NCI-H2107 (cell line): ENCODE results near the gene STX18.
A peak's percentile ranks its signal among the peaks of the same experiment; 100 is the strongest.
"Not testable (repeated sequence)": the region's sequence is repeated elsewhere in the genome, so short reads cannot be mapped to it uniquely, and the experiment has no call there.

Source experiments
- DNase-seq: peaks from one replicate; lab custom pipeline; 2025; lab: John Stamatoyannopoulos, UW

STX18 gene

DNA sequence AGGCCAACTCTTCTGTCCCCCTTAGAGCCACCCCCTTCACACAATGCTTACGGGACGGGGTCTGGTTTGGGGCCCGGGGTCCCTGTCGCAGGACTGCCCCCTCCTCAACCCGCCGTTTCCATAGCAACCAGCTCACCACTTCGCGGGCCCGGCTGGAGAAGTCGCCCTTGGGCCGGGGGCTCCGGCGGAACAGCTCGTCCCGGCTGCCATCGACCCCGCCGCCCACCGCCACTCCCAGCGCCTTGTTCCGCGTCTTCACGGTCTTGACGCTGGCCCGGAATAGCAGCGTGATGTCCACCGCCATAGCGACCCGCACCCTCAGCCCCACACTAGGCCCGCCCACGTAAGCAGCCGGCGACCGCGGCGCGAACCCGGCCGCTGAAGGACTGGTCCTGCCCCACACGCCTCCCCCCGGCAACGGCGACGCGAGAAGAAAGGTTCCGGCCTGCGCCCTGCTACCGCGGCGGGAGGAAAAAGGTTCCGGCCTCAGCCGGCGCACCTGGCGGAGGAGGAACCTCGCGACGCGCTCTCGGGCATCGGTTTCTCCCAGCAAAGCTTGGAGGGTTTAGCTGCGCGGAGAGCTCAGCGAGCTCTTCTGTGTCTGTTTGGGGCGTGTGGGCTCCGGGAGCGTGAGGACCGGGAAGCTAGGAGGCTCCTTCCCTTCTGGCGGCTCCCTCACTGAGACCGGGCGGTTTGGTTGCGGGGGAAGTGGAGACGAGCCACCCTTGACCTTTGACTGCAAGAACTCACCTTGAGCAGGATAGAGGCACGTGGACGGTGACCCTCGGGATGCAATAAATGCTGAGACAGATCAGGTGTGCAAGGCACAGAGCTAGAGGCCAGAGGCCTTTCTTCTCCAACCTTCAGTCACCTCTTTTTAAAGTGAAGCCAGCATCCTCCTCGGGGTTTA, at the start of gene STX18:
Gene STX18 (minus strand): TSS at position 388 of the 910 bp plus-strand sequence. CDS start 84 bp downstream, at position 304.
- DNase-seq: peak; percentile 64

DNA sequence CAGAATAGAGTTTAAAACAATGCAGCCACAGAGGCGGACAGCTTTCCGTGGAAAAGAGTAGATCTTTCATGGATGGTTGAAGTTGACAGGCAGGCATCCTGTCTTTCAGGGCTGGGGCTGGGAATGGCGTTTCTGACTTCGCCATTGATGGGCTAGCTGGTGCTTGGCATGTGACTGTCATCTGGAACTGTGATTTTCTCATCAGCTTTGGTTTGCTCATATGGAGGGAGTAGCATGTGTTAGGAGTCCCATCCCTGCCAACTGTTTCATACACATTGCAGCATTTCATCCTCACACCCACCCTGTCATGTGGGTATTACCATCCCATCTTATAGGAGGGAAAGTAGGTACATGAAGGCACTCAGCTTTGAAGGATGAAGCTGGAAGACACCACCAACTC, 49.2 kb upstream of the STX18 start:
- no peak for DNase-seq

DNA sequence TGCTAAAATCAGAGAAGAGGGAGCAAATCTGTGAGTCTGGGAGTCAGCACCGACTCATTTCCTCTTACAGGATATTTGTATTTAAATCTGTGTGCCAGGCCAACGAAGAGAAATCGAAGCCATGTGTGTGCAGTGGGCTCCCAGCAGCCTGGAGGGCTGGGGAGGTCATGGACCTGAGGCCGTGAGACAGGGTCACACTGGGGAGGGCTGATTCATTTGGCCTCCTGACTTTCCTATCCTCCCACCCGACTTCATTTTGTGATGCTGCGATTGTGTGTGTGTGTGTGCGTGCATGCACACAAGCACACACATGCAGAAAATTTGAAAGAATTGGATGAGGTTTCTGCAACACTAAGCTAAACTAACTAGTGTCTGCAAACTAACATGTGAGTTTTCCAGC, 48.7 kb upstream of the STX18 start:
- no peak for DNase-seq

DNA sequence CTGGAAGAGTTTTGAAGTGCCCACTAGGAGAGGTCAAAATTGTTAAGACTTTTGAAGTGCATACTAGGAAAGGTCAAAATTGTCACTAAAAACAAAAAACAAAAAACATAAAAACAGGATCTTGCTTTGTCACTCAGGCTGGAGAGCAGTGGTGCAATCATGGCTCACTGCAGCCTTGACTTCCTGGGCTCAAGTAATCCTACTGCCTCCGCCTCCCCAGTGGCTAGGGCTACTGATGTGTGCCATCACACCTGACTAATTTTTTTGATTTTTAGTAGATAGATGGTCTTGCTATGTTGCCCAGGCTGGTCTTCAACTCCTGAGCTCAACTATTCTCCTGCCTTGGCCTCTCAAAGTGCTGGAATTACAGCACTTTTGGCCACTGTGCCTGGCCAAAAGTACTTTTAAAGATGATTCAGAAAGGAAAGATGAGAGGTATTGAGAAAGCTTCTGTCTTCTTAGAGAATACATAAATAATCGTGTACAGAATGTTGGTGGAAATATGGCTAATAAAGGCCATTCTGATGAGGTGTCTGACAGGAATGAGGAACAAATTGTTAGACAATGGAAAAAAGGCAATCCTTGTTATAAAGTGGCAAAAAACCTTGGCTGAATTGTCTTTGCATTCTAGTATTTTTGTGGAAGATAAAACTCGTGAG, 43.3 kb upstream of the STX18 start:
- no peak for DNase-seq

DNA sequence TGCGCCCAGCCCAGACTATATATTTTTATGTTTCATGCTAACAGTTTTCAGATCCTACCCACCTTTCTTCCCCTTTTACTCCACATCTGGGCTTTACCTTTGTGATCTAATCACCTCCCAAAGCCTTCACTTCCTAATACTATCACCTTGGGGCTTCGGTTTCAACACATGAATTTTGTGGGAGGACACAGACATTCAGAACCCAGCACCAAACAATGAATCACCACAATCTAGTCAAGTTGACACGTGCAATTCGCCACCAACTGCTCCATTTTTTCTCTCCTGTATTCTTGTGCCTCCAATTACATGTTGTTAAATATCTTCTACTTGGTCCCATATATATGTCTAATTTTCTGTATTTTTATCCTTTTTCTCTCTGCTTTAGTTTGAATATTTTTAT, 41.8 kb upstream of the STX18 start:
- no peak for DNase-seq

DNA sequence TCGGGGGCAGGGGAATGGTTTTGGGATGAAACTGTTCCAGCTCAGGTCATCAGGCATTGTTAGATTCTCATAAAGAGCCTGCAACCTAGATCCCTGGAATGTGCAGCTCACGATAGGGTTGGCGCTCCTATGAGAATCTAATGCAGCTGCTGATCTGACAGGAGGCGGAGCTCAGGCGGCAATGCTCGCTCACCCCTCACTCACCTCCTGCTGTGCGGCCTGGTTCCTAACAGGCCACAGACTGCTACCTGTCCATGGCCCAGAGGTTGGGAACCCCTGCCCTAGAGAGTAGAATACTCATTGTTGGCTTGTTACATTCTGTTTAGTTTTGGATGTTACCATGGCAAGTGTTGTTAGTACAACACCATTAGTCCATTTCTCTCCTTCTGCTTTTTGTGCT, 40.8 kb upstream of the STX18 start:
- no peak for DNase-seq

DNA sequence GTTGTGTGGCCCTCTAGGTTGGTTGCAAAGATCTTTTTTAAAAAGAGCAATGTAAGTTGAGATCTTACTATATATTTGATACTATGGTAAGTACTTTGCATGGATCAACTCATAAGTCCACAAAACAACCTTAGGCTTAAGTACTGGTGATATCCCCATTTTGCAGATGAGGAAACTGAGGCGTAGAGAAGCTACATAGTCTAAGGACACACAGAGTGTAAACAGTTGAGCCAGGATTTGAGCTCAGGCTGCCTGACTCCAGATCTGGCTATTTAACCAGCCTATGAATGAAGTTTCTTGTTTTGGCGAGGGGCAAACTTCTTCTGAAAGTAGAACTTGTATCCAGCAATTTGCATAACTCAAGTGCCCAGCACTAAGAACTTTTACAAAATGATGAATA, 38.6 kb upstream of the STX18 start:
- no peak for DNase-seq

DNA sequence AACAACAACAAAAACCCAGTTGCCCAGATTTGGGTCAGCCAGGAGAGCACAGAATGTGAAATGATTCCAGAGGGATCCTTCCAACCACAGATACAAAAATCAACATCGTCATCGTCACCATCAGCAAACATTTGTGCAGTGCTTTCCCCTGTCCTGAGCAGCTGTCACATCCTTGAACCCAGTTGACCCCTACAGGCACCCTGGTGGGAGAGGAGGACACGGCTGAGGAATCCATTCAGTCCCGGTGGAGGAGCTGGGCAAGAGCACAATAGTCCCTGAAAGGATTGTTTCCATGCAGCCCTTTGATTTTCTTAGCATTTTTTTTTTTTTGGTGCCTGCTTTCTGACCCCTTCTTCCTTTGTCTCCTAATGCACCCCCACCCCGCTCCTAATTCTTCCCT, 37.1 kb upstream of the STX18 start:
- DNase-seq: no peak

GRCh38 chr4:4577359-4577875, 35.6 kb upstream of the STX18 start:
- DNase-seq: no peak

DNA sequence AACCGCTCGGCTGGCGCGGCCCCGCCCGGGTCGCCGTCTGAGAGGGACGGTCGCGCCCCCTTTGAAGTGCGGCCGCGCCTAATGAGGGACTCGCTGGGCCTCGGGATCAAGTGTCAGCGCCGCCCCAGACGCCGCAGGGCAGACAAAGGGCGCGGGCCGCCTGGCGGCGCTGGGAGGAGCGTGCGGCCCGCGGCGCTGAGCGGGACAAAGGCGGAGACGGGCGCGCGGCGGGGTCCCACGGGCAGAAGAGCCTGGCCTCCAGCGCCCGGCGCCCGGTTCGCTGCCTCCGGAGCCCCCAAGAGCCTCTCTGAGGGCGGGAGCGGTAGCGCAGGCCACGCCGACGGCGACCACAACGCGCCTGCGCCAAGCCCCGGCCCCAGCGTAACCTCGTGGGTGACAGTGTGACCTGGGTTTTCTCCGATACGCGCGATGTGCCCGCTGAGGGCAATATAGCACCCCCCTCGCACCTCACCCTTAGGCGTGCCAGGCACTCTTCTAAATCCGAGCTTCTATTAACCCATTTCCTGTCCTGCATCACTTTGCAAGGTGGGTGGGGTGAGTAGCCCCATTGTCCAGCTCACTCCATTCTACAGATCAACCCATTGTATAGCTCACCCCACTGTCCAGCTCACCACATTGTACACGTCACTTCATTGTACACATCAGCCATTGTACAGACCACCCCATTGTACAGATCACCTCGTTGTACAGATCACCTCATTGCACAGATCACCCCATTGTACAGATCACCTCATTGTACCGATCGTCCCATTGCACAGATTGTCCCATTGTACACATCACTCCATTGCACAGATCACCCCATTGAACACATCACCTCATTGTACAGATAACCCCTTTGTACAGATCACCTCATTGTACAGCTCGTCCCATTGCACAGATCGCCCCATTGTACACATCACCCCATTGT, 33.7 kb upstream of the STX18 start:
- peak; percentile 3 for DNase-seq

- no peak for DNase-seq
Observed at GRCh38 chr4:4574792-4575191, 32.9 kb upstream of the STX18 start.

GRCh38 chr4:4574052-4574451, 32.2 kb upstream of the STX18 start:
- no peak for DNase-seq

DNA sequence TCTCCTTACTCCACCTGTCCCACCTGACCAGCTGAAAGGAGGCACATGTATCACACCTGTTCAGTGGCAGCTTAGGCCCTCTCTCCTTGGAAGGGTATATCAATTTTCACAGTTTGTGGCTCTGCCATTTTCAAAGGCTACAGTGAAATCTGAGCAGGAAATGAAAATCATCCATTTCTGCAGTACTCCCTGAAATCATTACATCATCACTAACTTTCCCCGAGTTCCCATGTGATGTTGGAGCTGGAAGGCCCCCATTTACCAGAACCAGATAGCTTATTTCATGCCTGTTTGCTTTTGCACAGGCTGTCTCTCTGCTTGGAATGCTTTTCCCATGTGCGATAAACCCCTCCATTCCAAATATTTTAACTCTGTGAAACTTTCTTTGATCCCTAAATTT, 31.0 kb upstream of the STX18 start:
- peak; percentile 1 for DNase-seq

- DNase-seq: not testable (repeated sequence)
Observed at GRCh38 chr4:4569861-4570260, 28.0 kb upstream of the STX18 start.

- no peak for DNase-seq
Observed at GRCh38 chr4:4568806-4569427, 27.1 kb upstream of the STX18 start.

DNA sequence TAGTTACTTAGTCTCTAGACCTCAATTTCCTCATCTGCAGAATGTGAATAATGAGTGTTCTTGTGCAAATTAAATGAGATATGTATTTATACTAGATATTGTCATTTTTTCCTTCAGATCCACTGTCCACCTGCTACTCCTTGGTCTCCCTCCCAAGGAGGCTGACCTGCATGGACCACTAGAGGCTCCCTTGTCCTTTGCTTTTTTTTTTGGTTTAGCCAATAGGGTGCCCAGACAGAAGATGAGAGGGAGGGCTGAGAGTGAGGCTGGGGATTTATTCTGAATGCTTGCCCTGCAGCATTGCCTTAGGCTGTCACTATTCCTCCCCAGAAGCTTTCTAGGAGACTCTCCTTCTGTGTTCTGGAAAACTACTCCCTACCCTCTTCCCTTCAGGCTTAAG, 24.5 kb upstream of the STX18 start:
- not testable (repeated sequence) for DNase-seq

GRCh38 chr4:4564522-4564921, 22.7 kb upstream of the STX18 start:
- no peak for DNase-seq

- DNase-seq: no peak
Observed at GRCh38 chr4:4560642-4561041, 18.8 kb upstream of the STX18 start.

DNA sequence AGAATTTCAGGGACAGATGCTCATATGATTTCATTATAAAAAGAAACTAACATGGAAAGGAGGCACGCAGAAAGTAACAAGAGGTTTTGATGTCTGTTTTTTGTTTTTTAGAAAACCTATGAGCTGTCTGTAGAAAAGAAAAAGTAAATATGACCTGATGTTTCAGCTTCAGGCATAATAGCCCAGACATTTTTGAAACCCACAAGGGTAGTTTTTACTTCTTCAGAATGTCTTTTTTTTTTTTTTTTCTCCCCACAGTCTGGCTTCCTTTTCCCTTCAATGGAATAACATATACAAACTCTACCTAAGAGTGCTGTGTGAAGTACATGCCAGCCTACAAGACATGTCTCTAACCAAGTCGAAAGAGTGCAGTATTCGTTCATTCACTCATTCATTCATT, 18.3 kb upstream of the STX18 start:
- DNase-seq: no peak

DNA sequence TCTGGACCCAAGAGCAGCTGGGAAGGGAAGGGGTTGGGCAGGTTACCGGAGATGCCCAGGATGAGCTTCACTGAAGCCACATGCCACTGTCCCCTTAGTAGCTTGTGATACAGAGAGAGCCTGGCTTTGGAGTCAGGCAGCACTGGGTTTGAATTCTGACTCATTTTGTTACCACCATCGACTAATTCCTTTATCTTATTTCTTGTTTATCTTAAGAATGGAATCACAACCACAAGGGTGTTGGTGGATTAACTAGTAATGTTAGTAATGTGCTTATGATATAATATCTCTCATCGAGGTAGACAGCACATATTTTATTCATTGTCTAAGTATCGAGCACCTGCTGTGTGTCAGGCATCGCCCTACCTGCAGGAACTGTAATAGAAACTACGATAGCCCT, 17.7 kb upstream of the STX18 start:
- DNase-seq: no peak

GRCh38 chr4:4558881-4559280, 17.0 kb upstream of the STX18 start:
- no peak for DNase-seq

GRCh38 chr4:4555916-4556315, 14.1 kb upstream of the STX18 start:
- no peak for DNase-seq
